Hepatic stellate cell (primary cell): Measurements from ENCODE around the gene LHX6.

Experiments used
- DNase-seq: peaks from one replicate; pipeline ENCODE4 v3.0.0; 2011; ENCODE audit warnings: low spot score

LHX6 gene

GRCh38 chr9:122234022-122234748 lies 5.4 kb upstream of the LHX6 start:
- no peak for DNase-seq

DNA sequence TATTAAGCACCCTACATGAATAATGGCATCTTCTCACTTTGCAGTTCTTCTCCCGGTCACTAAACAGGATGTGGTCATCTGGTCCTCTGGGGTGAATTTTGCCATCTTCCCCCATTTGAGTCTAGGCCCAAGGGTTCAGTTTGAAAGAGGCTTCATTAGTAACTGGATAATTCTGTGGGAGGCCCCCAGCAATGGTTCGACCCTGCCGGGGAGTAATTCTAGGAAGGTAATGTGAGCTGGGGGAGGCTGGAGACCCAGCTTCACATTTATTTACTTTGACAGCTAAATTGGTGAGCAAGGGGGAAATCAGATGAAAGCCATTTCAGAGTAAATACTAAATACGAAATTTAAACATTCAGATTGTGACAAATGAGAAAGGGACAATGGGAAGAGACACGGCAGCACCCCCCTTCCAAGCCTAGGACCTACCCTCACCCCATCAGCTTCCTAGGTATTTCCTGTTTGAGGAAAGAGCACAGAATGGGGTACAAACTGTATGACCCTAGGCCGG lies 4.1 kb upstream of the LHX6 start:
- DNase-seq: no peak

- DNase-seq: no peak
Observed at GRCh38 chr9:122229485-122229837, 704 bp upstream of the LHX6 start.

DNA sequence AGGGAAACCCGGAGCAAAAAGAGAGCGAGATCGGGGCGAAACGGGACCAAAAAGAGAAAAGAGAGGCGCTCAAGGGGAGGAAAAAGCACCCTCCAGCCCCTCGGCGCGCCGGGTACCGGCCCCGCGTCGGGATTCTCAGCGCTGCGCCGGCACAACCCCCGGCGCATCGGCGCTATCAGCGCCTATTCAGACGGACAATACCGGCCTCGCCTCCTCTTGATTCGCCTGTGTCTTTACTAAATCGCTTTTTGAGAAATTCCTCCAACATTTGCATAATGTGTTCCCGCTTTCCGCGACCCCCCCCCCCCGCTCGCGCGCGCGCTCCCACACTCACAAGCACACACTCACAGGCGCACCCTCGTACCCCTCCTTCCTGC lies 578 bp downstream of the LHX6 start:
- no peak for DNase-seq

GRCh38 chr9:122227575-122227900 lies 1.2 kb downstream of the LHX6 start:
- no peak for DNase-seq

DNA sequence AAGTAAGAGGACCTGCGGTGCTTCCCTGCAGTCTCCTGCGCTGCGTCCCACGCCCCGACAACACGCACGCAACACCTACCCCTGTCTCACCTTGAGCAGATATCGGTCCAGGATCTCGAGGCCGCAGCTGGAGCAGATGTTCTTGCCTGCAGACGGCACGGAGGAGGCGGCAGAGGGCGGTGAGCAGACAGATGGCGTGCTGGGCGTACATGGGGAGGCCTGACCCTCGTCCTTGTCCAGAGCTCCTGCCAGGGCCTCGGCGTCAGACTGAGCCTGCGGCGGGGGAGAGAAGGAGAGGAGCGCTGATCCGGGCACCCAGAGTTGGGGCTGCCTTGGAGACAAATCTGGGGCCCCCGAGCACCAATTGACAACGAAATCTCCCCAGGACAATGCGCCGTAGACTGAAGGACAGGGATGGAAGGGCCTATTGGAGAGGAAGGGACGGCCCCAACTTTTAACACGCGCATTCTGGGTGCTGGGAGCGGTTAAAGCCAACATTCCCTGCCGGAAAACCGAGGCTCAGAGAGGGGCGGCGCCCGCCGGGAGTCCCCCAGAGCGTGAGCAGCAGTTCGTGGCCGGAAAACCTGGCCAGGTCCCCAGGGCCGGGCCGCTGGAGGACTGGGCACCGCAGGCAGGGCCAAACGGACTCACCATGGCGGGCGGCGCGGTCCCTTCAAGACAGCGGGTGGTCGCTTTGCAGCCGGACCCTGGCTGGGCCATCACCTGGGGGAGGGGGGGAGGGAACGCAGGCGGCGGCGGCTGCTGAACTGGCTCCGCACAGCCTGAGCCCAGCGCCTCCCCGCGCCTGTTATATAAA lies 1.8 kb downstream of the LHX6 start:
- no peak for DNase-seq

DNA sequence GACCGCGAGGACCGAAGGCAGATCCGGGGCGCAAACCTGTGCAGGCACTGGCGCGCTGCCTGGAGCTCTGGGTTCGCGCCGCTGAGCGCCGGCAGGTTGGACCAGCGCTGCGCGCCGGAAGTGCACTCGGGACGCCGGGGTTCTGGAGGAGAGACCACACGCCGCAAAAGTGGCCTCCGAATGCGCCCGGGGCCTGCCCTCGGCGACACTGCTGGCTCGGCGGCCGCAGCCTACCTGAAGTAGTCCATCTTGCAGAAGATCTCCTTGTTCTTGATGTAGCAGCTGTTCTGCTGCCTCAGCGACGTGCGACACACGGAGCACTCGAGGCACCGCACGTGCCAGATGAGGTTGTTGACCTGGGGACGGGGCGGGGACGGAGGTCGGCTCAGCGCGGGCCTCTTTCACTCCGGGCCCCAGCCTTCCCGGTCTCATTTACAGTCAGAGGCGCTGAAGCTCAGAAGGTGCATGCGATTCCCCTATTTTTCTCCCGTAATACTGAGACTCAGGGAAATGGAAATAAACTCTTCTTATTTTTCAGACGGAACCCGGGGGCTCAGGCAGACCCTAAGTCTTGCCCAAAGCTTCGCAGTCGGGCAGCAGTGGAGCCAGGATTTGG lies 2.5 kb downstream of the LHX6 start:
- DNase-seq: no peak

DNA sequence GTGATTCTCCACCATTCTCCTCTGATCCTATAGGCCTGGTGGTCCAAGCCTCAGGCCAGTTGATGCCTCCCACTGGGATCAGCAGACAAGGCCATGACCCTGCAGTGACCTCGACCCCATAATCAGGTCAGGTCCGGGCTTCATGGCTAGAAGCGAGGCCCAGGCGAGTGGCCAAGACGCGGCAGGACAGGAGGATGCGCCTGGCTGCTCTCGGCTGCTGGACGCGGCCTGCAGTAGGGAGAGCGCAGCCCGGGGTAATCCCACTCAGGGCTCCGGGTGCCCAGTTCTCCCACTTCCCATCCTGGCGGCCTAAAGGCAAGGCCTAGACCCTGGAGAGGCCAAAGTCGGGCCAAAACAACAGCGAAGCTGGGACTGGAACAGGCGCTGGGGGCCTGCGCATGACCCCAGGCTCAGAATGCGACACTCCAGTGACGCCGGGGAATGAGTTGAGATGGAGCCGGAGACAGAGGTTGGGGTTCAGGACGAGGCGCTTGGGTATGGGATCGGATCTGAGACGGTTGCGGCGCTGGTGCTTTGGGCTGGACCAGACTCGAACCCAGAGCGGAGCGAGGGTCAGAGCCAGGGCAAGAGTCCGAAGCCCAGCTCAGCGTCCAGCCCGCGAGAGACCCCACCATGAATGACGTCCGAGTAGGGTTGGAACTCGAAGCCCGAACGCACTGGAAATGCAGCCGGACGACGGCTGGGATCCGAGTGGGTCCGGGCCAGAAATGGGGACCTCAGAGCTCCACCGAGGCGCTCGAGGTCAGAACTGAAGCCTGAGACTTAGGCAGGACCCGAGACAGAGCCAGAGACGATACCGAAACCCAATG lies 3.2 kb downstream of the LHX6 start:
- no peak for DNase-seq

GRCh38 chr9:122223435-122223834 lies 5.3 kb downstream of the LHX6 start:
- no peak for DNase-seq

DNA sequence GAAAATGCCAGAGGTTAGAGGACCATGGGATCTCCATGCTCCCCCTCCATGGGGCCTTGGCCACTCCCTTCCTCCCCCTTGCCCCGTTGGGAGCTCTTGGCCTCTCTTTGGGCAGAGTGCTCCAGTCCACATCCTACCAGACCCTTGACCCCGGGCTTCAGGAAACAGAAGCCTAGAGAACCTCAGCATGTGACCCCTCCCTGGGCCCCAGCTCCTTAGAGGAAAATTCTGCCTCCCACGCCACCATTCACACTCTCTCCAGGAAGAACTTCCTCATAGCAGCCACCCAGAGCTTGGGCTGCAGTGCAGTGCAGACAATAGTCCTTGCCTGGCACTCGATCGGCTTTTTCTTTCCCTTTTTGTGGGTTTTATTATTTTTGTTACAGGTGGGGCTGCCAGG lies 6.0 kb downstream of the LHX6 start:
- no peak for DNase-seq

DNA sequence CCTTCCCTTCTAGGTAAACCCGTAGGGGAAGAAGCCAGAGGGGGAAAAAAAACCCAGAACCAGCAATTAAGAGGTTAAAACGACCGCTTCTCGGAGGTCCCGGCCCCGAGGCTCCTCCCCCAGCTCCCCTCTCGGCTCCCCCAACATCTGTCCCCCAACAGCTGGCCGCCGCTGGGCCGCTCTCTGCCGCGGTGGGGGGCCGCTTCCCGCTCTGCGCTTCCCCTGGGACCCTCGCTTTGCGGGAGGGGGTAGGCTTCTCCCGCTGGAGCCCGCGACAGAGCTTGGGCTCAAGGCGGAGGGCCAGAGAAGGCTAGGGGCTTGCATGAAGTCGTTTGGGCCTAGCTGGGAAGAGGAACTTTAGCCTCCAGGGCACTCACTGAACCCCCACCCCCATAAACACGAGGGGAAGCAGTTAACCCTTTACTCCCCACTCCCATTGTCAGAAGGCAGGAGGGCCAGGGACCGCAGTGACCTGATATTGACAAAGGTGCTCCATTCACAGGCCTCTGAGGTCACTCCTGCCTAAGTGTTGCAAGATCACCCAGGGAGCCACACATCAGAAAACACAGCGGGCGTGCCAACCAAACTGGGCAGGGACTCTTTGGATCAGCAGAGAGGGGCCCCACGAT lies 7.5 kb downstream of the LHX6 start:
- no peak for DNase-seq

- no peak for DNase-seq
Observed at GRCh38 chr9:122220673-122221182, 8.0 kb downstream of the LHX6 start.

GRCh38 chr9:122219856-122220672 lies 8.7 kb downstream of the LHX6 start:
- no peak for DNase-seq

DNA sequence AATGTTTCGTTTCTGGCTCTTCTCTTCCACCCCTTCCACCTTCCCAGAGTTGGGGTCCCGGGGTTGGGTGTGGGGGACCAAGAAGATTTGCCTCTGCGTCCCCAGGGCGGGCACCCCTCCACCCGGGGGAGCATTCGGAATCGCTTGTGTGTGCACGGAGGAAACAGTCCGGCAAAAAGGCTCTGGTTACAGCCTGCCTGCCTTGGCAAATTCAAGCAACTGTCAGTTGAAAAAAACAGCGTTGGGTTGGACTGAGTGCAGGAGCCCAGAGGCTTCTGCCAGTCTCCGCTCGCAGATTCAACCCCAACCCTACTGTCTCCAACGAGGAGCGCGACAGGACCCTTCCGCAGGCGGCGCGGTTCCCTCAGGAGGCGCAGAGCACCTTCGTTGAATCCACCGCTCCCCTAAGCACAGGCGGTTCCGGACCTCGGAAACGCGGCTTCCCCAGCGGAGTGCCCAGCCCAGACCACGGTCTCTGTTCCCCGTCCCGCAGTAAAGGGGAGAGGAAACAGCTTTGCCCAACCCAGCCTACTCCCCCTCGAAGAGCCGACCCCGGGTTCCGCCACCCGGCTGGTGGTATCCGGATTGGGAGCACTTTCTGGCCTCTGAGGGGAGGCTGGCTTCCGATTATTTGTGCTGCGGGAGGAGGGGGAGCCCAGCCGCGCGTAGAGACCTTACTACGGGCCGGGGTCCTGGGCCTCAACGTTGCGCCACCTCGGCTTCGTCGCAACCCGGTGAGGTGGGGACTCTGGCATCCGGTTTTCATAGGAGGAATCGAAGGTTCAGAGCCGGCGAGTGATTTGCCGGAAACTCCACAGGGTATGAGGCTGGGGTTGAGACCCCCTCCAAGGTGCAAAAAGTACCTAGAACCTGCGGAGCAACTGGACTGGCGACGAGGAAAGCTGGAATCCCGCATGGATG lies 9.6 kb downstream of the LHX6 start:
- no peak for DNase-seq

GRCh38 chr9:122218071-122218934 lies 10.5 kb downstream of the LHX6 start:
- no peak for DNase-seq

DNA sequence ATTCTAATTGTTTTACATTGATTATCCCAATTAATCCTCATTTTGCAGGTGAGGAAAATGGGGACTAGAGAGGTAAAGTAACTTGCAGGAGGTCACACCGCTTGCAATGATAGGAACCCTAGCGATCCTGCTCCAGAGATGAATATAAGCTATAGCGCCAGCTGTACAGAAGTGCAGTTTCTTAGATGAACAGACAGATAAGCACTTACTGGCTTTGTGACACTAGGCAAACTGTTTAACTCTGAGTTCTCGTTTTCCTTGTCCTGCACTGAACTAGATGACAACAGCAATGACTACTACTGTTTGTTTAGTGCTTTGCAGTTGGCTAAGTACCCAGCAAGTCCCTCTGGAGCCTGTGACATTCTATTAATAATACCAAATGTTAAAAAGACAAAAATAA lies 11.1 kb downstream of the LHX6 start:
- DNase-seq: no peak

GRCh38 chr9:122216798-122217418 lies 11.8 kb downstream of the LHX6 start:
- no peak for DNase-seq

- DNase-seq: no peak
Observed at GRCh38 chr9:122216138-122216797, 12.5 kb downstream of the LHX6 start.
